HG02571 (cell line): ENCODE results near the gene SPOCK1.
A peak's percentile ranks its signal among the peaks of the same experiment; 100 is the strongest.

Experiments used
- ATAC-seq: cut with Tn5 transposase; IDR thresholded peaks from one replicate; pipeline ENCODE4 v1.9.1; 2021; ENCODE audit warnings: mild to moderate bottlenecking, moderate library complexity; ENCODE audit not compliant: unreplicated experiment

Gene SPOCK1

GRCh38 chr5:137174196-137174595 is 324.9 kb downstream of the SPOCK1 start:
- ATAC-seq = no peak

- ATAC-seq = no peak
Measured at GRCh38 chr5:137172258-137172657, 326.9 kb downstream of the SPOCK1 start.

GRCh38 chr5:137167187-137167586 is 331.9 kb downstream of the SPOCK1 start:
- no peak for ATAC-seq

- ATAC-seq = no peak
Measured at GRCh38 chr5:137164961-137165360, 334.2 kb downstream of the SPOCK1 start.

- no peak for ATAC-seq
Measured at GRCh38 chr5:137164536-137164935, 334.6 kb downstream of the SPOCK1 start.

- no peak for ATAC-seq
Measured at GRCh38 chr5:137158691-137159090, 340.4 kb downstream of the SPOCK1 start.

GRCh38 chr5:137156180-137156579 is 342.9 kb downstream of the SPOCK1 start:
- no peak for ATAC-seq

GRCh38 chr5:137155261-137156000 is 343.7 kb downstream of the SPOCK1 start:
- ATAC-seq = no peak

GRCh38 chr5:137152616-137153015 is 346.5 kb downstream of the SPOCK1 start:
- ATAC-seq = no peak

- ATAC-seq = no peak
Measured at GRCh38 chr5:137148655-137149054, 350.5 kb downstream of the SPOCK1 start.

- no peak for ATAC-seq
Measured at GRCh38 chr5:137148159-137148558, 351.0 kb downstream of the SPOCK1 start.

GRCh38 chr5:137147346-137147745 is 351.8 kb downstream of the SPOCK1 start:
- ATAC-seq = no peak

- no peak for ATAC-seq
Measured at GRCh38 chr5:137146402-137146890, 352.7 kb downstream of the SPOCK1 start.

GRCh38 chr5:137145721-137146120 is 353.4 kb downstream of the SPOCK1 start:
- ATAC-seq = no peak

- ATAC-seq = no peak
Measured at GRCh38 chr5:137144656-137145055, 354.5 kb downstream of the SPOCK1 start.

- ATAC-seq = peak; percentile 54
Measured at GRCh38 chr5:137142764-137143605, 356.1 kb downstream of the SPOCK1 start.

GRCh38 chr5:137142346-137142745 is 356.8 kb downstream of the SPOCK1 start:
- ATAC-seq = no peak

GRCh38 chr5:137141779-137142178 is 357.3 kb downstream of the SPOCK1 start:
- no peak for ATAC-seq

GRCh38 chr5:137136991-137137632 is 362.0 kb downstream of the SPOCK1 start:
- ATAC-seq = no peak

- ATAC-seq = no peak
Measured at GRCh38 chr5:137134920-137135532, 364.1 kb downstream of the SPOCK1 start.
